K562 (cell line): ENCODE data around the gene CSNK1D. TPM values are rescaled to one million over a fixed set of nuclear protein-coding genes. Genes with fewer than 3 reads are reported as not detected.

ENCODE experiments used
- ARID3A ChIP-seq: IDR thresholded peaks from 2 replicates; pipeline ENCODE4 v1.6.1; 2012; ENCODE audit warnings: low read depth, low read length, improper control_type of control experiment, borderline replicate concordance
- BHLHE40 ChIP-seq: IDR thresholded peaks from 2 replicates; pipeline ENCODE4 v1.6.1; 2011; ENCODE audit warnings: low read length, improper control_type of control experiment
- CBX1 ChIP-seq: sonication (generic); IDR thresholded peaks from 2 replicates; pipeline ENCODE4 v1.6.1; 2016; ENCODE audit warnings: antibody characterized with exemption, low read depth, mild to moderate bottlenecking
- E2F3 ChIP-seq: fragments of 250-450 bp; sonication (Bioruptor Pico); IDR thresholded peaks from 2 replicates; pipeline ENCODE4 v1.4.0; 2020; ENCODE audit warnings: mild to moderate bottlenecking
- LEF1 ChIP-seq: fragments of 450-650 bp; IDR thresholded peaks from 2 replicates; pipeline ENCODE4 v1.6.1; 2016; ENCODE audit warnings: mild to moderate bottlenecking
- MBD2 ChIP-seq: sonication (generic); IDR thresholded peaks from 2 replicates; pipeline ENCODE4 v1.6.1; 2016; ENCODE audit warnings: low read depth, borderline replicate concordance
- PML ChIP-seq: IDR thresholded peaks from 2 replicates; pipeline ENCODE4 v1.6.1; 2012; ENCODE audit warnings: low read length, inconsistent platforms
- RBM17 ChIP-seq: fragments of 200-400 bp; formaldehyde crosslinking; IDR thresholded peaks from 2 replicates; pipeline ENCODE4 v1.6.1; 2017; ENCODE audit warnings: low read depth, mild to moderate bottlenecking, low read length, borderline replicate concordance
- STAT5A ChIP-seq: IDR thresholded peaks from 2 replicates; pipeline ENCODE4 v1.6.1; 2012; ENCODE audit warnings: low read length, inconsistent platforms, borderline replicate concordance
- TAF15 ChIP-seq: fragments of 200-400 bp; formaldehyde crosslinking; IDR thresholded peaks from 2 replicates; pipeline ENCODE4 v1.6.1; 2017; ENCODE audit warnings: mild to moderate bottlenecking, low read depth, low read length, moderate library complexity
- TEAD1 ChIP-seq, 2 experiments: fragments of 450-650 bp in 1 of 2; sonication (generic) in 1 of 2; formaldehyde crosslinking; IDR thresholded peaks; 2 replicates each; pipeline versions ENCODE4 v1.4.0 to v1.8.0; 2020 to 2022; ENCODE audit warnings: mild to moderate bottlenecking in 2 of 2, missing genetic modification reagents in 1 of 2
- U2AF2 ChIP-seq: fragments of 200-400 bp; formaldehyde crosslinking; optimal IDR thresholded peaks from 2 replicates; pipeline ENCODE3; 2017; ENCODE audit warnings: low read depth, mild to moderate bottlenecking, low read length
- XRCC5 ChIP-seq: fragments of 200-400 bp; formaldehyde crosslinking; IDR thresholded peaks from 2 replicates; pipeline ENCODE4 v1.6.1; 2017; ENCODE audit warnings: low read depth, mild to moderate bottlenecking, low read length
- ZBTB26 ChIP-seq: fragments of 450-650 bp; formaldehyde crosslinking; IDR thresholded peaks from 2 replicates; pipeline ENCODE4 v1.4.0; 2022; ENCODE audit warnings: missing genetic modification characterization
- ZNF408 ChIP-seq: fragments of 250-450 bp; sonication (Bioruptor Pico); IDR thresholded peaks from 2 replicates; pipeline ENCODE4 v1.4.0; 2020; ENCODE audit warnings: low read depth, mild to moderate bottlenecking, moderate library complexity
- ZNF639 ChIP-seq, 2 experiments: fragments of 200-800 bp in 1 of 2; sonication (Bioruptor generic) in 1 of 2; sonication (generic) in 1 of 2; formaldehyde crosslinking in 1 of 2; IDR thresholded peaks in 1 of 2; conservative IDR thresholded peaks in 1 of 2; 2 replicates each; pipeline versions ENCODE4 v1.5.0 to v1.6.1; 2016 to 2020; ENCODE audit warnings: missing compliant biosample characterization in 1 of 2, missing genetic modification characterization in 1 of 2, missing genetic modification reagents in 1 of 2
- polyA plus RNA-seq, 8 experiments: library from polyadenylated mRNA; depleted of rRNA in 4 of 8; stranded (reverse) in 5 of 8; unstranded in 3 of 8; fragments of >200 nt; fragmentation: Nextera tagmentation in 2 of 8; fragmentation: Illumina TruSeq in 1 of 8; extraction: Ambion mirVana in 2 of 8; extraction: Trizol in 1 of 8; gene quantifications; 2 replicates each; pipeline versions ENCODE4 v1.2.1 to v1.2.3, GENCODE V29; 2011 to 2014; ENCODE audit warnings: inconsistent platforms in 1 of 8, missing spikeins in 1 of 8
- total RNA-seq, 7 experiments: library from RNA; depleted of rRNA in 6 of 7; stranded (reverse); fragments of >200 nt in 6 of 7; fragmentation: Illumina TruSeq in 2 of 7; extraction: Trizol in 2 of 7; gene quantifications; 2 replicates each; pipeline versions ENCODE4 v1.2.1 to v1.2.3, GENCODE V29; 2011 to 2021; ENCODE audit warnings: low replicate concordance in 1 of 7
- TF ChIP-seq, protein P1 (sequence below): fragments of 450-650 bp; IDR thresholded peaks from 2 replicates; pipeline ENCODE4 v1.6.1; 2017; ENCODE audit warnings: antibody characterized with exemption, mild to moderate bottlenecking
- TF ChIP-seq, protein P2 (sequence below): sonication (generic); formaldehyde crosslinking; IDR thresholded peaks from 2 replicates; pipeline ENCODE4 v1.9.0; 2022; ENCODE audit warnings: mild to moderate bottlenecking, missing genetic modification reagents

CSNK1D gene
- total and polyA plus RNA-seq, 9 of the 15 experiments (the other 6 are each of a cell fraction or from before 2014, with no cell fraction given), result 6.5 to 133 (median 41.3) TPM

DNA sequence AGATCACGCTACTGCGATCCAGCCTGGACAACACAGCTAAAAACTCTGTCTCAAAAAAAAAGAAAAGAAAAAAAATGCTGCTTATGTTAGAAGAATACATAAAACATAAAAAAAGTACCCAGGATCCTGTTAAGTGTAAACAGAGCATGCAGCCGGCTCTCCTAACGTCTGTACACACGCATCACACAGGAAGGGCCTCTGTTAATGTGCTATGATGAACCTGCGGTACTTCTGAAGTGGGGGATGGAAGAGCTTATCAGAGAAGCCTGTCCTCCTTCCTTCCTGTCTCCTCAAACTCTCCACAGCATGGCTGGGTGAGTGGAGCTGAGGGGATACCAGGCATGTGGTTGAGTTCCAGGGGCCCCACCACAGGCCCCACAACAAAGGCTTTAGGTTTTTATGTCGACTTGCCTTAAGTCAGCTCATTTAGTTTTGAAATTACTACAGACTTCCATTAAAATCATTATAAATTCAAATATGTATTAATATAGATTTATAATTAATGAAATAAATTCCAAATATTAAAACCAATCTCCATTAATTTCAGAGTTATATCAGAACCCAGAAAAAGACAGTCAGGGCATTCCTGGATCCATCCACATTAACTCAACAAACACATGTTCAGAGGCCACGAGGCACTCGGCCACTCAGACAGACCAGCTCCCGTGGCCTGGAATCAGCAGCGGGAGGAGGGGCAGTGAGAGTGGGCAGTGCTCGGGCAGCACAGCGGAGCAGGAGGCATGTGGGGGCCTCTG lies 72.6 kb downstream of the CSNK1D start (continued):
- TF ChIP-seq, protein P1, sequence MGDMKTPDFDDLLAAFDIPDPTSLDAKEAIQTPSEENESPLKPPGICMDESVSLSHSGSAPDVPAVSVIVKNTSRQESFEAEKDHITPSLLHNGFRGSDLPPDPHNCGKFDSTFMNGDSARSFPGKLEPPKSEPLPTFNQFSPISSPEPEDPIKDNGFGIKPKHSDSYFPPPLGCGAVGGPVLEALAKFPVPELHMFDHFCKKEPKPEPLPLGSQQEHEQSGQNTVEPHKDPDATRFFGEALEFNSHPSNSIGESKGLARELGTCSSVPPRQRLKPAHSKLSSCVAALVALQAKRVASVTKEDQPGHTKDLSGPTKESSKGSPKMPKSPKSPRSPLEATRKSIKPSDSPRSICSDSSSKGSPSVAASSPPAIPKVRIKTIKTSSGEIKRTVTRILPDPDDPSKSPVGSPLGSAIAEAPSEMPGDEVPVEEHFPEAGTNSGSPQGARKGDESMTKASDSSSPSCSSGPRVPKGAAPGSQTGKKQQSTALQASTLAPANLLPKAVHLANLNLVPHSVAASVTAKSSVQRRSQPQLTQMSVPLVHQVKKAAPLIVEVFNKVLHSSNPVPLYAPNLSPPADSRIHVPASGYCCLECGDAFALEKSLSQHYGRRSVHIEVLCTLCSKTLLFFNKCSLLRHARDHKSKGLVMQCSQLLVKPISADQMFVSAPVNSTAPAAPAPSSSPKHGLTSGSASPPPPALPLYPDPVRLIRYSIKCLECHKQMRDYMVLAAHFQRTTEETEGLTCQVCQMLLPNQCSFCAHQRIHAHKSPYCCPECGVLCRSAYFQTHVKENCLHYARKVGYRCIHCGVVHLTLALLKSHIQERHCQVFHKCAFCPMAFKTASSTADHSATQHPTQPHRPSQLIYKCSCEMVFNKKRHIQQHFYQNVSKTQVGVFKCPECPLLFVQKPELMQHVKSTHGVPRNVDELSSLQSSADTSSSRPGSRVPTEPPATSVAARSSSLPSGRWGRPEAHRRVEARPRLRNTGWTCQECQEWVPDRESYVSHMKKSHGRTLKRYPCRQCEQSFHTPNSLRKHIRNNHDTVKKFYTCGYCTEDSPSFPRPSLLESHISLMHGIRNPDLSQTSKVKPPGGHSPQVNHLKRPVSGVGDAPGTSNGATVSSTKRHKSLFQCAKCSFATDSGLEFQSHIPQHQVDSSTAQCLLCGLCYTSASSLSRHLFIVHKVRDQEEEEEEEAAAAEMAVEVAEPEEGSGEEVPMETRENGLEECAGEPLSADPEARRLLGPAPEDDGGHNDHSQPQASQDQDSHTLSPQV, result peak; percentile 87
- no peak for TF ChIP-seq TEAD1 (CRISPR knock-in tag; IDR thresholded peaks at IDR 0.05)
- TF ChIP-seq ARID3A, result no peak; the same call in 1 of the 2 replicates
- TF ChIP-seq, protein P2, sequence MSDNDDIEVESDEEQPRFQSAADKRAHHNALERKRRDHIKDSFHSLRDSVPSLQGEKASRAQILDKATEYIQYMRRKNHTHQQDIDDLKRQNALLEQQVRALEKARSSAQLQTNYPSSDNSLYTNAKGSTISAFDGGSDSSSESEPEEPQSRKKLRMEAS (CRISPR knock-in tag), result peak; percentile 48; the same call in 1 of the 2 replicates
- TF ChIP-seq XRCC5, result no peak
- TF ChIP-seq E2F3 (CRISPR knock-in tag), result no peak
- TF ChIP-seq TAF15, result no peak
- TF ChIP-seq PML, result no peak
- TF ChIP-seq ZNF639 (CRISPR knock-in tag; conservative IDR thresholded peaks at IDR 0.05 in 1 of 2, IDR thresholded peaks at IDR 0.05 in 1 of 2), result peak in 1 of 2 experiments; percentile 64; a peak in 2 of 4 replicates
- TF ChIP-seq BHLHE40, result no peak
- TF ChIP-seq U2AF2, result no peak
- TF ChIP-seq MBD2, result 0 out of 2 replicates have a peak, but pooled peaks have one; percentile 14
- 0 out of 2 replicates have a peak, but pooled peaks have one; percentile 27 for TF ChIP-seq STAT5A
- TF ChIP-seq LEF1, result peak; percentile 94
- no peak for TF ChIP-seq RBM17
- no peak for TF ChIP-seq CBX1
- no peak for TF ChIP-seq ZBTB26 (CRISPR knock-in tag)
- no peak for TF ChIP-seq ZNF408 (CRISPR knock-in tag)
